GM18502 (cell line): ENCODE data around the gene GRB14.

Experiments used
- ATAC-seq: cut with Tn5 transposase; IDR thresholded peaks from one replicate; pipeline ENCODE4 v1.9.1; 2021; ENCODE audit warnings: mild to moderate bottlenecking; ENCODE audit not compliant: unreplicated experiment, poor library complexity

Gene GRB14

GRCh38 chr2:164617466-164617865 is 3.8 kb downstream of the GRB14 start:
- no peak for ATAC-seq

- no peak for ATAC-seq
Measured at GRCh38 chr2:164613321-164613982, 7.8 kb downstream of the GRB14 start.

- no peak for ATAC-seq
Measured at GRCh38 chr2:164609790-164610189, 11.5 kb downstream of the GRB14 start.

GRCh38 chr2:164606557-164606956 is 14.7 kb downstream of the GRB14 start:
- ATAC-seq: no peak

GRCh38 chr2:164605295-164605694 is 16.0 kb downstream of the GRB14 start:
- no peak for ATAC-seq

GRCh38 chr2:164600763-164601162 is 20.5 kb downstream of the GRB14 start:
- no peak for ATAC-seq

- ATAC-seq: peak; percentile 99
Measured at GRCh38 chr2:164599954-164600589, 21.2 kb downstream of the GRB14 start.

- no peak for ATAC-seq
Measured at GRCh38 chr2:164597983-164598382, 23.3 kb downstream of the GRB14 start.

- no peak for ATAC-seq
Measured at GRCh38 chr2:164595031-164595430, 26.3 kb downstream of the GRB14 start.

- ATAC-seq: no peak
Measured at GRCh38 chr2:164593959-164594358, 27.3 kb downstream of the GRB14 start.

- no peak for ATAC-seq
Measured at GRCh38 chr2:164593541-164593940, 27.7 kb downstream of the GRB14 start.

- ATAC-seq: no peak
Measured at GRCh38 chr2:164589522-164589921, 31.8 kb downstream of the GRB14 start.

- no peak for ATAC-seq
Measured at GRCh38 chr2:164581050-164581449, 40.2 kb downstream of the GRB14 start.

- ATAC-seq: no peak
Measured at GRCh38 chr2:164574931-164575330, 46.4 kb downstream of the GRB14 start.

GRCh38 chr2:164570475-164570874 is 50.8 kb downstream of the GRB14 start:
- no peak for ATAC-seq

GRCh38 chr2:164569378-164569777 is 51.9 kb downstream of the GRB14 start:
- ATAC-seq: no peak

- no peak for ATAC-seq
Measured at GRCh38 chr2:164568317-164568716, 53.0 kb downstream of the GRB14 start.

- no peak for ATAC-seq
Measured at GRCh38 chr2:164567335-164567989, 53.8 kb downstream of the GRB14 start.

- ATAC-seq: no peak
Measured at GRCh38 chr2:164565359-164565758, 55.9 kb downstream of the GRB14 start.

GRCh38 chr2:164562666-164563065 is 58.6 kb downstream of the GRB14 start:
- ATAC-seq: no peak

GRCh38 chr2:164561991-164562390 is 59.3 kb downstream of the GRB14 start:
- no peak for ATAC-seq

GRCh38 chr2:164561416-164561815 is 59.9 kb downstream of the GRB14 start:
- ATAC-seq: no peak
